Ovary (tissue), 3 donors: ENCODE data around the gene POLK.
"Not testable (repeated sequence)": the region's sequence is repeated elsewhere in the genome, so short reads cannot be mapped to it uniquely, and the experiment has no call there.

Experiments
- CTCF ChIP-seq, 3 donors: fragments of 450-650 bp in 2 of 3; fragments of 200-600 bp in 1 of 3; IDR thresholded peaks; one replicate each; pipeline versions ENCODE4 v1.5.1 to v1.8.0; 2016 to 2022; ENCODE audit warnings: antibody characterized with exemption in 3 of 3, mild to moderate bottlenecking in 1 of 3
- EP300 ChIP-seq: sonication (generic); formaldehyde crosslinking; IDR thresholded peaks from one replicate; pipeline ENCODE4 v1.6.1; 2017; ENCODE audit warnings: antibody characterized with exemption
- donor health status: DM: no; HTN: no; CAD: no.

GRCh38 chr5:75489847-75490246, 21.8 kb upstream of the POLK start:
- TF ChIP-seq CTCF (IDR thresholded peaks at IDR 0.05); EP300: not testable (repeated sequence)
